ENCODE measurements around the gene LRRFIP1.

Gene LRRFIP1

DNA sequence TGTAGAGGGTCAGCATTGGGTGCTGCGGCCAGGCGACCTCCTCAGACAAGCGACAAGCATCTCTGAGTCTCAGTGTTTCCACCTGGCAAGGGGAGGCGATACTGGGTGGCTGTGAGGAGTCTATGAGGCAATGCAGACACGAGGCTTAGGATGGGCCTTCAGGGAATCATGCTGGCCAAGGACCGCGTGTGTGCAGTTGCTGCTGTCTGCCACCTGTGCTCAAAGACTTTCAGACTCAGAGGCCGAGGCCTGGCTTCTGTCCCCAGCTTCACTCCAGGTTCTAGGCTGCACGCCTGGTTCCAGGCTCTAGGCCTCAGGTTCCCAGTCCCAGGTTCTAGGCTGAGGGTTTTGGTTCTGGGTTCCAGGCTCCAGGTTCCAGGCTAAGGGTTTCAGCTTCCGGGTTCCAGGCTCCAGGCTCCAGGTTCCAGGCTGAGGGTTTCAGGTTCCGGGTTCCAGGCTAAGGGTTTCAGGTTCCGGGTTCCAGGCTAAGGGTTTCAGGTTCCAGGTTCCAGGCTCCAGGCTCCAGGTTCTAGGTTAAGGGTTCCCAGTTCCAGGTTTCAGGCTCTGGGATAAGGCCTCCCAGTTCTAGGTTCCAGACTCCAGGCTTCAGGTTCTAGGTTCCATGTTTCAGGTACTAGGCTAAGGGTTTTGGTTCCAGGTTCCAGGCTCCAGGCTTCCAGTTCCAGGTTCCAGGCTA, 14.8 kb downstream of the LRRFIP1 start:
- no peaks in the 10 kb centered on the region for H4K20me1 ChIP-seq (ENCODE audit: insufficient read depth, low read length)
- no peak for TF ChIP-seq EZH2phosphoT487 (IDR thresholded peaks at IDR 0.05; ENCODE audit: low read length)
- no peak for TF ChIP-seq EZH2 (optimal IDR thresholded peaks at IDR 0.05; ENCODE audit: low read depth, low read length)
- TF ChIP-seq, protein P1, sequence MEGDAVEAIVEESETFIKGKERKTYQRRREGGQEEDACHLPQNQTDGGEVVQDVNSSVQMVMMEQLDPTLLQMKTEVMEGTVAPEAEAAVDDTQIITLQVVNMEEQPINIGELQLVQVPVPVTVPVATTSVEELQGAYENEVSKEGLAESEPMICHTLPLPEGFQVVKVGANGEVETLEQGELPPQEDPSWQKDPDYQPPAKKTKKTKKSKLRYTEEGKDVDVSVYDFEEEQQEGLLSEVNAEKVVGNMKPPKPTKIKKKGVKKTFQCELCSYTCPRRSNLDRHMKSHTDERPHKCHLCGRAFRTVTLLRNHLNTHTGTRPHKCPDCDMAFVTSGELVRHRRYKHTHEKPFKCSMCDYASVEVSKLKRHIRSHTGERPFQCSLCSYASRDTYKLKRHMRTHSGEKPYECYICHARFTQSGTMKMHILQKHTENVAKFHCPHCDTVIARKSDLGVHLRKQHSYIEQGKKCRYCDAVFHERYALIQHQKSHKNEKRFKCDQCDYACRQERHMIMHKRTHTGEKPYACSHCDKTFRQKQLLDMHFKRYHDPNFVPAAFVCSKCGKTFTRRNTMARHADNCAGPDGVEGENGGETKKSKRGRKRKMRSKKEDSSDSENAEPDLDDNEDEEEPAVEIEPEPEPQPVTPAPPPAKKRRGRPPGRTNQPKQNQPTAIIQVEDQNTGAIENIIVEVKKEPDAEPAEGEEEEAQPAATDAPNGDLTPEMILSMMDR (IDR thresholded peaks at IDR 0.05; ENCODE audit: low read length): no peak
- no peak overlapping the region for H3K27ac ChIP-seq (ENCODE audit: low read length)

DNA sequence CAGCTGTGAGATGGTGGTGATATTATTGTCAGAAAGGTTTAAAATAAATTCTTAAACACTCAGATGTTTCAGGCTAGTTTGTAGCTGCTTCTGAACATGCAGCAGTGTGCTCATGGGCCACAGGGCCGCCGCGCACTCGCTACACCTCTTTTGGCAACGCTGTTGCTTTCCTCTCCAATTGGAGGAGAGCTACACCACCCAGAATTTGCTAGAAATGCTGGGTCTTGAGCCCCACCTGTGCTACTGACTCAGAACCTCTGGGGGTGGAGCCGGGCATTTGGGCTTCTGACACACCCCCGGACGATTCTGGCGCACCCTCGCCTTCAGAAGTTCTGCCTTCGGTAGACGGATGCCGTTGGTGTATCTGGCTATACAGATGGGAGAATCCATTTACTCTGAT, 15.7 kb downstream of the LRRFIP1 start:
- H2AFZ ChIP-seq (ENCODE audit: low read length): no peak overlapping the region
- no peak for DNase-seq
- no peaks in the 10 kb centered on the region for H3K36me3 ChIP-seq (replicated peaks; ENCODE audit: insufficient read depth, low read length)
- no peak overlapping the region for H3K9ac ChIP-seq (ENCODE audit: low read length)
- H3F3A ChIP-seq (ENCODE audit: insufficient read depth, low read length): no peaks in the 10 kb centered on the region
- no peak overlapping the region for H3K4me3 ChIP-seq (ENCODE audit: low read length)
- H3K4me1 ChIP-seq (ENCODE audit: low read length): no peaks in the 10 kb centered on the region
- H3K9me3 ChIP-seq (replicated peaks; ENCODE audit: insufficient read depth, low read length): no peaks in the 10 kb centered on the region
- no peak for TF ChIP-seq EZH2 (optimal IDR thresholded peaks at IDR 0.05; ENCODE audit: low read depth, low read length)
- TF ChIP-seq, protein P1 (IDR thresholded peaks at IDR 0.05; ENCODE audit: low read length): no peak
- TF ChIP-seq EZH2phosphoT487 (IDR thresholded peaks at IDR 0.05; ENCODE audit: low read length): no peak
- no peaks in the 10 kb centered on the region for H3K9me2 ChIP-seq (replicated peaks; ENCODE audit: insufficient read depth, low read length)
- H4K20me1 ChIP-seq (ENCODE audit: insufficient read depth, low read length): no peaks in the 10 kb centered on the region
- no peak overlapping the region for H3K27ac ChIP-seq (ENCODE audit: low read length)
- H3K27me3 ChIP-seq (replicated peaks; ENCODE audit: insufficient read depth, low read length): no peaks in the 10 kb centered on the region
- H3K79me2 ChIP-seq (ENCODE audit: low read length): no peaks in the 10 kb centered on the region
- no peak overlapping the region for H3K4me2 ChIP-seq (ENCODE audit: low read depth, low read length)

More for the DNA sequence above, 14.8 kb downstream of the LRRFIP1 start:
- H3K79me2 ChIP-seq (ENCODE audit: low read length): no peaks in the 10 kb centered on the region
- H3K4me1 ChIP-seq (ENCODE audit: low read length): no peaks in the 10 kb centered on the region
- no peaks in the 10 kb centered on the region for H3K9me3 ChIP-seq (replicated peaks; ENCODE audit: insufficient read depth, low read length)
- no peak overlapping the region for H3K4me2 ChIP-seq (ENCODE audit: low read depth, low read length)
- no peaks in the 10 kb centered on the region for H3K27me3 ChIP-seq (replicated peaks; ENCODE audit: insufficient read depth, low read length)
- H3K9ac ChIP-seq (ENCODE audit: low read length): no peak overlapping the region
- no peak for DNase-seq
- no peaks in the 10 kb centered on the region for H3K9me2 ChIP-seq (replicated peaks; ENCODE audit: insufficient read depth, low read length)
- H2AFZ ChIP-seq (ENCODE audit: low read length): no peak overlapping the region
- no peaks in the 10 kb centered on the region for H3K36me3 ChIP-seq (replicated peaks; ENCODE audit: insufficient read depth, low read length)
- no peak overlapping the region for H3K4me3 ChIP-seq (ENCODE audit: low read length)
- no peaks in the 10 kb centered on the region for H3F3A ChIP-seq (ENCODE audit: insufficient read depth, low read length)

DNA sequence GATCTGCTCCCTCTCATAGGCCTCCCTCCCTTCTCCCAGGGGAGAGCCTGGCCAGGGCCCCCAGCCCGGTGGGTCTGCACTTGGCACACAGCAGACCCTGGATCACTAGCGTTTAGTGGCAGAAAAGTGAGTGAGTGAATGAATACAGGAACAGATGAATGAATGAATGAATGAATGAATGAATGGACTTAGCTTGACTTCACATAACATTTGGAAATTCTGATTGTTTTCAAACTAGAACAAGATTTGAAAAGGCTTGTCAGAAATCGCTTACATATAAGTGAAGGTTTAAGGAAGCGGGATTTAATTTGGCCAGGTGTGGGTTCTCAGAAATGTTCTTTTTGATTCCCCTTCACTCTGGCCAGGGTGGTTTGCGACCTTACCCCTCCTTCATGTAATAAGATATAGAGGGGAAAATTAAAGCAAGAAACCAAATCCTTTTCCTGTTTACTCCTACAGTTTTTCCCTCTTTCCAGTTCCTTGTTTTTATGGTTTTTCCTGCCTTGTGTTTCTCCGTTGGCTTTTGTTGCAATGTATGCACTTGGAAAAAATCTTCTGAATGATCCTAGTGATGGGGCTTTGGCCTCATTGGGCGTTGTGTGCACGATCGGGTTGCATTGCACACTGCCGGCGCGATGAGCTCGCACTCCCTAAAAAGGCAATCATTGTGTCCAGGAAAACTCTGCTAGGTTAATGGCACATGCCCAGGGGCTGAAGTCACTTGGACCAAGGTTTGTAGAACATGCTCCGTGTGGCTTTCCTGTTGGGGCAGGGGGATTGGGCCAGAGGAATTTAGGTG, 16.4 kb downstream of the LRRFIP1 start:
- H3K9me2 ChIP-seq (replicated peaks; ENCODE audit: insufficient read depth, low read length): no peaks in the 10 kb centered on the region
- H3K4me1 ChIP-seq (ENCODE audit: low read length): no peaks in the 10 kb centered on the region
- H2AFZ ChIP-seq (ENCODE audit: low read length): no peak overlapping the region
- H3K79me2 ChIP-seq (ENCODE audit: low read length): no peaks in the 10 kb centered on the region
- H3K9me3 ChIP-seq (replicated peaks; ENCODE audit: insufficient read depth, low read length): no peaks in the 10 kb centered on the region
- H3K27me3 ChIP-seq (replicated peaks; ENCODE audit: insufficient read depth, low read length): no peaks in the 10 kb centered on the region
- no peak overlapping the region for H3K4me3 ChIP-seq (ENCODE audit: low read length)
- no peak overlapping the region for H3K9ac ChIP-seq (ENCODE audit: low read length)
- no peaks in the 10 kb centered on the region for H3F3A ChIP-seq (ENCODE audit: insufficient read depth, low read length)
- H3K36me3 ChIP-seq (replicated peaks; ENCODE audit: insufficient read depth, low read length): no peaks in the 10 kb centered on the region
- H4K20me1 ChIP-seq (ENCODE audit: insufficient read depth, low read length): no peaks in the 10 kb centered on the region
- no peak for DNase-seq
- no peak overlapping the region for H3K4me2 ChIP-seq (ENCODE audit: low read depth, low read length)
- TF ChIP-seq EZH2phosphoT487 (IDR thresholded peaks at IDR 0.05; ENCODE audit: low read length) (no peak), EZH2 (optimal IDR thresholded peaks at IDR 0.05; ENCODE audit: low read depth, low read length) (no peak)
- TF ChIP-seq, protein P1 (IDR thresholded peaks at IDR 0.05; ENCODE audit: low read length): no peak
- H3K27ac ChIP-seq (ENCODE audit: low read length): no peak overlapping the region

All from MM.1S (cell line).